Stimulated activated naive B cell treated with anti-CD40 and anti-IgM and Interleukin-4, amounts not matched to agents 10 μg/mL and 1 μg/mL and 100 μg/mL, for 72 hours (primary cell): Measurements from ENCODE around the gene ZNF652.

ENCODE experiments used
- ATAC-seq, 2 donors: fragments of 150-1000 bp; cut with Tn5 transposase; replicated peaks; 2 replicates each; pipeline ENCODE4 v1.10.0; 2021; ENCODE audit warnings: moderate library complexity in 1 of 2
- DNase-seq: peaks from one replicate; pipeline ENCODE4 v3.0.0; 2021
- H3K27ac Mint-ChIP-seq: one replicate; pipeline ENCODE4 v1.8.0; 2022; ENCODE audit warnings: mild to moderate bottlenecking, mixed read lengths
- H3K27me3 Mint-ChIP-seq, 2 donors: one replicate each; pipeline ENCODE4 v1.8.0; 2022; ENCODE audit warnings: mixed read lengths in 2 of 2
- H3K36me3 Mint-ChIP-seq, 2 donors: one replicate each; pipeline ENCODE4 v1.8.0; 2022; ENCODE audit warnings: mixed read lengths in 2 of 2, mild to moderate bottlenecking in 1 of 2
- H3K4me1 Mint-ChIP-seq, 2 donors: one replicate each; pipeline ENCODE4 v1.8.0; 2022; ENCODE audit warnings: mixed read lengths in 2 of 2, mild to moderate bottlenecking in 1 of 2
- H3K4me3 Mint-ChIP-seq, 2 donors: one replicate each; pipeline ENCODE4 v1.8.0; 2022; ENCODE audit warnings: mild to moderate bottlenecking in 2 of 2, mixed read lengths in 2 of 2, moderate library complexity in 1 of 2
- H3K9me3 Mint-ChIP-seq, 2 donors: one replicate each; pipeline ENCODE4 v1.8.0; 2022; ENCODE audit warnings: mixed read lengths in 2 of 2, mild to moderate bottlenecking in 1 of 2

ZNF652 gene

DNA sequence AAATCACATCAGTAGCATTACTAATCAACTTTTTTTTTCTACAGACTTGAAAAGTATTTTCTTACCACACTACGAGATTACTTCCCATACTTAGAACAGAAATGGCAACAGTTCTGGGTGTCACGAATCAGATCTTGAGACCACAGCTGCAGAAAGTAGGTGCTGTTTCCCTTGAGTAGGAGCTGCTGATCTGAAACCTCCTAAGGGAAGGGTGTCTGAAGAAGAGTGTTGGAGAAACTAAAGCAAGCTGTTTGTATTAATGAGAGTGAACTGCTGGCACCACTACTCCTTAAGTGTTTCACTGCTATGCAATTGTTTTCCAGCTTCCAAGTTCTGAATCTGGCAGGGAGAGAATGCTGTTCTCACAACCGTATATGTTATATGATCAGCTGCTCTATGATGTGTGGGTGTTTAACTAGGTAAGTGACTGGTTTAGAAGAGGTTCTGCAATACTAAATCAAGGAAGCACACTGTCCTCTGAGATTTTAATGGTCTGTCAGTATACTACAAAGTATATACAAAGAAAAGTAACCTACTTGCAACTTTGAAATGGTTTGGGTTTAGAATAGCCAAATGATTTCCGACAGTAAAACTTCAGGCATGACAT, 3.3 kb downstream of the ZNF652 start:
- Mint-ChIP-seq H3K27me3 (no peaks in the 10 kb centered on the region), H3K4me1 (peaks cover 35 to 53% of the 10 kb centered on the region in 2 donors), H3K27ac (peak overlapping the region; percentile 82), H3K4me3 (peak overlapping the region; percentile 47 to 67), H3K36me3 (peaks cover 2 to 9% of the 10 kb centered on the region in 2 donors), H3K9me3 (no peaks in the 10 kb centered on the region)
- DNase-seq = peak; percentile 24
- peak; percentile 38 to 44 for ATAC-seq

DNA sequence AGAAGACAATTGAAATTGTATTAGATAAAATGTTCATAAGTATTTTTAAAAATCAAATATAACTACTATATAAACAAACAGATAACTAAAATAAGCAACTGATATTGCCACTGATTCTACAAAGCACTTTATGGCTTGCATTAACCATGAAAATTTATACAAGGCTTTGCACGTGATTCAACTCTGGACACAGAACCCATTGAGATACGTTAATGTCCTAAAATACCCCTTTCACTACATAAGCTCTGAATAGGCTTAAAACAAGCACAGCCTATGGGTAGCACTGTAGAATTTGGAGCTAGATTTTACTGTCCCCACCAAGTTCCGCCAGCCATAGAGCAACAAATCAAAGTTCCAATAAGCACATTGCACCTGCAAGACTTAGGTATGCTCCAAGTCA, 4.5 kb downstream of the ZNF652 start:
- Mint-ChIP-seq H3K4me1 (peaks cover 37 to 59% of the 10 kb centered on the region in 2 donors), H3K9me3 (no peaks in the 10 kb centered on the region), H3K36me3 (peaks cover 5 to 13% of the 10 kb centered on the region in 2 donors), H3K27me3 (no peaks in the 10 kb centered on the region), H3K27ac (peak overlapping the region; percentile 37), H3K4me3 (no peak overlapping the region)
- ATAC-seq = no peak
- DNase-seq = no peak

DNA sequence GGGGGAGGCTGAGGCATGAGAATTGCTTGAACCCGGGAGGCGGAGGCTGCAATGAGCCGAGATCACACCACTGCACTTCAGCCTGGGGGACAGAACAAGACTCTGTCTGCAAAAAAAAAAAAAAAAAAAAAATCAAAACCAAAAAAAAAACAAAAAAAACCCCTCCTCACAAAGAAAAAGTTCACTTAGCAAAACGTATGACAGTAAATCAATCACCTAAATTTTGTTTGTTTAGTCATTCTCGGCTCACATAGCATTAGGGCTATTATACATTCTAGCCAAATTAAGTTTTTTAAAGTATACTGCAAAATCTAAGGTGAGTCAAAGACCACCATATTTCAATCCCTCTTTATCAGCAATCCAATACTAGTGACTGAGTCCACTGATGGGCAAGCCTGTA, 5.7 kb downstream of the ZNF652 start:
- Mint-ChIP-seq H3K4me3 (no peak overlapping the region), H3K4me1 (peaks cover 35 to 57% of the 10 kb centered on the region in 2 donors), H3K27ac (peak overlapping the region; percentile 59), H3K36me3 (peaks cover 6 to 14% of the 10 kb centered on the region in 2 donors), H3K27me3 (no peaks in the 10 kb centered on the region), H3K9me3 (no peaks in the 10 kb centered on the region)
- ATAC-seq = no peak
- DNase-seq = no peak

DNA sequence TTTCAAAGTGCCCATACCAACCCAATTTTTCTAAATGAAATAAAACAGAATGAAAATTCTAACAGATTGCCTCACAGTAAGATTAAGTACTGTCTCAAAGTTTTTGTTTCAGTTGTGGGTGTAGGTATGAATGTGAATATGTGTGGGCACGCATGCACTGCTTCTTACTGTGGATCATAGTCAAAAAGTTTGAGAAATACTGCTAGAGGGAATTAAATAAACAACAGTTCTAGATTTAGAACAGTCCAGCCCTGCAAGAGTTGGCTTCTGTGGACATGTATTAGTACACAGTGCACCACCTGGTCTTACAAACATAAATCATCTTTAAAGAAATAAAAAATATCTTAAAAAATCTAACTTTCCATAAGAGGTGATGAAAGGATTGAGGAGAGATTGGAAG, 8.4 kb downstream of the ZNF652 start:
- no peaks in the 10 kb centered on the region for H3K27me3 Mint-ChIP-seq
- DNase-seq (no peak), ATAC-seq (no peak)
- peaks cover 16 to 42% of the 10 kb centered on the region in 2 donors for H3K4me1 Mint-ChIP-seq
- peaks cover 6 to 11% of the 10 kb centered on the region in 2 donors for H3K36me3 Mint-ChIP-seq
- H3K4me3 Mint-ChIP-seq = no peak overlapping the region
- H3K27ac Mint-ChIP-seq = peak overlapping the region; percentile 31
- H3K9me3 Mint-ChIP-seq = no peaks in the 10 kb centered on the region

DNA sequence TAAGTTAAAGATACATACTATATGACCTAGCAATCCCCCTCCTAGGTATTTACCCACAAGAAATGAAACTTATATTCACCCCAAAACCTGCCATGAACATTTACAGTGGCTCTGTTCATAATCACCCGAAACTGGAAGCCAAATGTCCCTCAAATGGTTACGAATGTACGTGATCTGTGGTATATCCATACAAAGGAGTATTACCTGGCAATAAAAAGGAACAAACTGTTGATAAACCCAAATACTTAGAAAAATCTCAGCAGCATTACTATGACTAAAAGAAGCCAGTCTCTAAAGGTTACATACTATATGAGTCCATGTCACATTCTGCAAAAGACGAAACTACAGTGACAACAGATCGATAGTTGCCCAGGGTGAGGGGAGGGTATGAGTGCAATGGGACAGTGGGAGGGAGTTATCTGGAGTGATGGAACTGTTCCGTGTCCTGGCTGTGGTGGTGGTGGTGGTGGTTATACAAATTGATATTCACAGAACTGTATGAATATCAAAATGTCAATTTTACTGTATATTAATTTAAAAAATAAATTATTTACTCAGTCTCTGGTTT, 9.4 kb downstream of the ZNF652 start:
- no peak for DNase-seq
- Mint-ChIP-seq H3K9me3 (no peaks in the 10 kb centered on the region), H3K4me3 (no peak overlapping the region), H3K4me1 (peaks cover 11 to 41% of the 10 kb centered on the region in 2 donors), H3K27ac (no peak overlapping the region), H3K36me3 (peaks cover 8 to 16% of the 10 kb centered on the region in 2 donors), H3K27me3 (no peaks in the 10 kb centered on the region)
- no peak for ATAC-seq

DNA sequence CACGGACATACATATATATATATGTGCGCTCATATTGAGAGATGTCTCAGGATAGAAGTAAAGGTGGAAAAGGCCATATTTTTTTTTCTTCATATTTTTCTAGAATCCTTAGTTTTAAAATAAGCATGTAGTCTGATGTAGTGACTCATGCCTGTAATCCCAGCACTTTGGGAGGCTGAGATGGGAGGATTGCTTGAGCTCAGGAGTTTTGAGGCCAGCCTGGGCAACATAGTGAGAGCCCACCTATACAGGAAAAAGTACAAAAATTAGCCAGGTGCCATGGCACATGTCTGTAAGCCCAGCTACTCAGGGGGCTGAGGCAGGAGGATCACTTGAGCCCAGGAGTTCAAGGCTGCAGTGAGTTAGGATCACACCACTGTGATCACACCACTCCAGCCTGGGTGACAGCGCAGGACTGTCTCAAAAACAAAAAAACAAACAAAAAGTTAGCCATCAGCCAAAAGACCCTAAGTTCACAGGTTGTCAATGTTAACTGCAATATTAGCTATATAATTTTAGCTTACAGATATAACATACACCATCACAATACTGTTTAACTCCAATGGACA, 10.4 kb downstream of the ZNF652 start:
- no peak for DNase-seq
- H3K9me3 Mint-ChIP-seq = no peaks in the 10 kb centered on the region
- no peak for ATAC-seq
- H3K27me3 Mint-ChIP-seq = no peaks in the 10 kb centered on the region
- H3K36me3 Mint-ChIP-seq = peaks cover 8 to 16% of the 10 kb centered on the region in 2 donors
- H3K27ac Mint-ChIP-seq = no peak overlapping the region
- H3K4me1 Mint-ChIP-seq = peaks cover 14 to 40% of the 10 kb centered on the region in 2 donors
- H3K4me3 Mint-ChIP-seq = no peak overlapping the region

DNA sequence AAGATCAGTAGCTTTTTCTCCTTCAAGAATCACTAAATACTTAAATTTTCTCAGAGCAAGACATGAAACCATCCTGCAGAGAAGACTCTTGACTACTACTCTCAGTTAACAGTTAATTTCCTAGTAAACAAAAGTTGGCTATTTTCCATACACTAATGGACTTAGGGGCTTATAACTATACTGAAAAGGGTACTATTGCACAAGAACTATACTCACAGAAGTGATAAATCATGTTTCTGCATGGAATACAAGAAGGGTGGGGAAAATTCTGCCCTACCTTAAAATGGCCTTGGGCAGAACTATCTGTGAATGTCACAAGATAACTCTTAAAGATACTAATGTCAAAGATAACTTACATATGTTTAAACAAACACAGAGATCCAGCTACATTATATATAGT, 12.5 kb downstream of the ZNF652 start:
- Mint-ChIP-seq H3K36me3 (peaks cover 6 to 13% of the 10 kb centered on the region in 2 donors), H3K27ac (no peak overlapping the region), H3K9me3 (no peaks in the 10 kb centered on the region), H3K27me3 (no peaks in the 10 kb centered on the region), H3K4me3 (no peak overlapping the region), H3K4me1 (peaks cover 12 to 39% of the 10 kb centered on the region in 2 donors)
- ATAC-seq = no peak
- no peak for DNase-seq

DNA sequence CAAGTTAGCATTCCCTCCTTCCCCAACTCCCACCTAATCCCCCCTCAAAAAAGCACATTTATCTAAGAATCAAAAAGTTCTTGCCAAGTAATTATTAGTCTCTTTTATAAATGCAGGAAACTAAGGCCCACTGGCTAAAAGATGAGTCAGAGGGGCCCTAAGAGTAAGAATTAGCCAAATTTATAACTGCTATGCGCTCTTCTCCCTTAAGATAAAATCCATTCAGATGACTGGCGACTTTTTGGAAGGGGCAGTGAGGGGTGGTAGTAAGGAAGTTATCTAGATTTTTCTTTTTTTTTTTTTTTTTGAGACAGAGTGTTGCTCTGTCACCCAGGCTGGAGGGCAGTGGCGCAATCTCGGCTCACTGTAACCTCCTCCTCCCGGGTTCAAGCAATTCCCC, 17.1 kb downstream of the ZNF652 start:
- H3K4me3 Mint-ChIP-seq = no peak overlapping the region
- no peak for DNase-seq
- peaks cover 21 to 63% of the 10 kb centered on the region in 2 donors for H3K4me1 Mint-ChIP-seq
- ATAC-seq = no peak
- H3K36me3 Mint-ChIP-seq = peaks cover 2 to 8% of the 10 kb centered on the region in 2 donors
- H3K9me3 Mint-ChIP-seq = no peaks in the 10 kb centered on the region
- no peaks in the 10 kb centered on the region for H3K27me3 Mint-ChIP-seq
- no peak overlapping the region for H3K27ac Mint-ChIP-seq

DNA sequence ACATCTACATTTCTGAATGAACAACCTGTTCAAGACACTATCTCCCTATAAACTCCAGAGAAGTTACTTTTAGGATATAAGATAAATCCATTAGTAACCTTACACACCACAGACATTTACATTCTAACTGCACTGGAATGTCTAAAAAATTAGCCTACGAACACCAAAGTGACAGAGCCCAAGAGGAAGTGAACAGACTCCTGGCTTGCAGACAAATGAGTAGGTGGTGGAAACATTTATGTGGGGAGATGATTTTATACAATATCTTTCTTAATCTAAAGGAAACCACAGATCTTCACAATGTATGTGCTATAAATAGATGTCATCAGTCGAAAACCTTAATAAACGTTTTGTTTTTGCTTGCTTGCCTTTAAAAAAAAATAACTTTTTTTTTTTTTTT, 18.8 kb downstream of the ZNF652 start:
- Mint-ChIP-seq H3K27me3 (no peaks in the 10 kb centered on the region), H3K27ac (peak overlapping the region; percentile 91), H3K36me3 (peaks cover 2 to 8% of the 10 kb centered on the region in 2 donors), H3K4me3 (peak overlapping the region; percentile 62 to 76), H3K4me1 (peaks cover 25 to 65% of the 10 kb centered on the region in 2 donors), H3K9me3 (no peaks in the 10 kb centered on the region)
- DNase-seq (no peak), ATAC-seq (peak; percentile 65 to 70)

DNA sequence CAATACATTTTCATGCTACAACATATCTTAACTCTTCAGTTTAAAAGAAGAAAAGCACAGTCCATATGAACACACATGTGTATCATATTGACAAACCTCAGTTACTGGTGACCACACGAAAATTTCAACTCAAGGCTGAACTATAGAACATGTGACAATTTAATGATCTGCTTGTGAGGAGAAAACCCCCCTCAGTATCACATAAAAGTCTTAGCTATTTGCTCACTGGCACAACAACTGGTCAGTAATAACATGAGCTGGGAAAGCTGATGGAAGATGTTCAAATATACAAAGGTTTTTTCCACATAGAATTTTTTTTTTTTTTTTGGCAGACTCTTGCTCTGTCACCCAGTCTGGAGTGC, 19.5 kb downstream of the ZNF652 start:
- peak overlapping the region; percentile 48 to 76 for H3K4me3 Mint-ChIP-seq
- no peaks in the 10 kb centered on the region for H3K9me3 Mint-ChIP-seq
- ATAC-seq = peak; percentile 33 to 42

DNA sequence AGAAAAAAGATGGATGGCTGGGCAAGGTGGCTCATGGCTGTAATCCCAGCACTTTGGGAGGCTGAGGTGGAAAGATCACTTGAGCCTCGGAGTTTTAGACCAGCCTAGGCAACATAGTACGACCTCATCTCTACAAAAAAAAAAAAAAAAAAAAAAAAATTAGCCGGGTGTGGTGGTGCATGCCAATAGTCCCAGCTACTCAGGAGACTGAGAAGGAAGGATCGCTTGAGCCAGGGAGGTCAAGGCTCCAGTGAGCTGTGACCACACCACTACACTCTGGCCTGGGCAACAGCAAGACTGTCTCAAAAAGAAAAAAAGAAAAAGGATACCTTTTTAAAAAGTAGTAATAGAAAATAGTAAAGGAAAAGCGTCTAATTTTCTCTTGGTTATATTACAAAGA, 20.7 kb downstream of the ZNF652 start:
- Mint-ChIP-seq H3K27me3 (no peaks in the 10 kb centered on the region), H3K9me3 (no peaks in the 10 kb centered on the region), H3K27ac (peak overlapping the region; percentile 91), H3K36me3 (peaks cover 2 to 5% of the 10 kb centered on the region in 2 donors), H3K4me1 (peaks cover 24 to 60% of the 10 kb centered on the region in 2 donors), H3K4me3 (peak overlapping the region; percentile 66 to 76)
- ATAC-seq = peak in 1 of 2 donors; percentile 33
- no peak for DNase-seq

More for the DNA sequence above, 19.5 kb downstream of the ZNF652 start:
- H3K27ac Mint-ChIP-seq = peak overlapping the region; percentile 91
- peaks cover 2 to 5% of the 10 kb centered on the region in 2 donors for H3K36me3 Mint-ChIP-seq
- peaks cover 28 to 66% of the 10 kb centered on the region in 2 donors for H3K4me1 Mint-ChIP-seq
- no peak for DNase-seq
- H3K27me3 Mint-ChIP-seq = no peaks in the 10 kb centered on the region

DNA sequence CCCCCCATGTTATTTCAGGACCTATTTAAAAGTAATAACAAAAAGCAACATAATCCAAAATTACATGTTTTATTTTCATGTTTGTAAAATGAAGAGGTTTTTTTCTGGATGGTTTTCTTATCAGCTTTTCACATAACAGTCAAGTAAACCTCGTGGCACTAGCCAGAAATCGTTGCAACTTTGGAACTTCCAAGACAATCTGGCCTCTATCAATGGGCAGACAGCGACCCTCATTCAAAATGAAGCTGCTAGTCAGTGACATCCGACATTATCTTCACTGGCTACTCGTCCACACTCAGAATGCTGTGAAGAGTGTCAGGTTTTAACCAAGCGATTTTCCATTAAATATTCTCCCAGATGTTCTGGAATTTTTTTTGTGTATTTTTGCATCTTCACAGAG, 22.7 kb downstream of the ZNF652 start:
- Mint-ChIP-seq H3K36me3 (peaks cover 2 to 5% of the 10 kb centered on the region in 2 donors), H3K4me1 (peaks cover 29 to 65% of the 10 kb centered on the region in 2 donors), H3K9me3 (no peaks in the 10 kb centered on the region), H3K4me3 (no peak overlapping the region), H3K27ac (no peak overlapping the region), H3K27me3 (no peaks in the 10 kb centered on the region)
- ATAC-seq (no peak), DNase-seq (no peak)

DNA sequence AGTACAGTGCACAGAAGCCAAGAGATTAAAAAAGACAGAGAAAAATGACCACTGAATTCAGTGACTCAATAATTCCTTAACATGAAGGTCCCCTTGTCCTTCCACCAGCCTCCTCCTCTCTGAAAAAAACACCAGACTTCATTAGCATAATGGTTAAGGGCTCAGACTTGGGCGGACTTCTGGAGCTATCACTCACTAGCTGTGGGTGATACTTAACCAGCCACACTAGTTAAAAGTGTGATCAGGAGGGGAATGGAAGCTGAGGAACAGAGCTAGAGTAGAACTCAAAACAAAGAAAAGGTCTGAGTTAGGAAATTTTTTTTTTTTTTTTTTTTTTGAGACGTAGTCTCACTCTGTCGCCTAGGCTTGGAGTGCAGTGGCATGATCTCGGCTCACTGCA, 23.2 kb downstream of the ZNF652 start:
- no peaks in the 10 kb centered on the region for H3K9me3 Mint-ChIP-seq
- no peak for DNase-seq
- peak overlapping the region; percentile 63 for H3K27ac Mint-ChIP-seq
- peak; percentile 30 to 40 for ATAC-seq
- peak overlapping the region; percentile 7 to 30 for H3K4me3 Mint-ChIP-seq
- H3K36me3 Mint-ChIP-seq = peaks cover 2 to 5% of the 10 kb centered on the region in 2 donors
- peaks cover 33 to 69% of the 10 kb centered on the region in 2 donors for H3K4me1 Mint-ChIP-seq
- H3K27me3 Mint-ChIP-seq = no peaks in the 10 kb centered on the region

DNA sequence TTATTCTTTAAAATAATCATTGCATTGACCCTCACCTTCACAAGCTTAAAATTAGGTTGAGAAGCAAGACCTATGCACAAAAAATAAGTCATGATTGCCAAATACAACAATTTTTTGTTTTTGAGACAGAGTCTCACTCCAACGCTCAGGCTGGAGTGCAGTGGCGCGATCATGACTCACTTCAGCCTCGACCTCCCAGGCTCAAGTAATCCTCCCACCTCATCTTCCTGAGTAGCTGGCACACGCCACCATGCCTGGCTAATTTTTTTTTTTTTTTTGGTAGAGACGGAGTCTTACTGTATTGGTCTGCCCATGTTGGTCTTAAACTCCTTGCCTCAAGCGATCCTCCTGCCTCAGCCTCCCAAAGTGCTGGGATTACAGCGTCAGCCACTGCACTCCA, 24.2 kb downstream of the ZNF652 start:
- no peaks in the 10 kb centered on the region for H3K27me3 Mint-ChIP-seq
- ATAC-seq (no peak), DNase-seq (no peak)
- peaks cover 30 to 65% of the 10 kb centered on the region in 2 donors for H3K4me1 Mint-ChIP-seq
- peak overlapping the region in 1 of 2 donors; percentile 3 for H3K4me3 Mint-ChIP-seq
- H3K9me3 Mint-ChIP-seq = no peaks in the 10 kb centered on the region
- peak overlapping the region; percentile 44 for H3K27ac Mint-ChIP-seq
- peaks cover 2 to 5% of the 10 kb centered on the region in 2 donors for H3K36me3 Mint-ChIP-seq
